ENCODE measurements around the gene NELFB. TPM values are rescaled to one million over a fixed set of nuclear protein-coding genes. Genes with fewer than 3 reads are reported as not detected.

NELFB gene
- total RNA-seq, 2 experiments from 2014 or later: 70.8 to 75.3 TPM

- Mint-ChIP-seq H3K27me3 (no peaks in the 10 kb centered on the region), H3K4me3 (no peak overlapping the region), H3K27ac (no peak overlapping the region), H3K9me3 (ENCODE audit: low read depth) (no peaks in the 10 kb centered on the region), H3K4me1 (peaks cover 6% of the 10 kb centered on the region), H3K36me3 (peaks cover 2% of the 10 kb centered on the region)
- CTCF ChIA-PET: interaction anchor here (0.6 to 1.5 kb wide), 10 partner anchors 9 to 242 kb away, joined by 3 to 7 read pairs (median 3); partner anchors contain the start of gene NRARP
- ATAC-seq (no peak), DNase-seq (no peak)
Measured at GRCh38 chr9:137276473-137277328, 21.6 kb downstream of the NELFB start.

GRCh38 chr9:137277329-137278041 is 22.4 kb downstream of the NELFB start, which contains the start of gene TOR4A:
TSS of gene TOR4A (plus strand) at chr9:137277726. CDS start at chr9:137278690, 964 bp downstream.
- CTCF ChIA-PET: interaction anchor here (0.7 to 1.5 kb wide), 11 partner anchors 9 to 243 kb away, joined by 3 to 7 read pairs (median 3); partner anchors contain the start of genes ANAPC2, NRARP and SSNA1
- peaks cover 1% of the 10 kb centered on the region for H3K27me3 Mint-ChIP-seq
- ATAC-seq (peak; percentile 79), DNase-seq (peak; percentile 73)
- H3K4me3 Mint-ChIP-seq: peak within 1 kb of the TSS; percentile 70
- peak within 1 kb of the TSS; percentile 74 for H3K27ac Mint-ChIP-seq
- peaks cover 2% of the 10 kb centered on the region for H3K36me3 Mint-ChIP-seq
- peaks cover 7% of the 10 kb centered on the region for H3K4me1 Mint-ChIP-seq
- no peaks in the 10 kb centered on the region for H3K9me3 Mint-ChIP-seq (ENCODE audit: low read depth)

- Mint-ChIP-seq H3K27ac (peak overlapping the region; percentile 74), H3K36me3 (peaks cover 2% of the 10 kb centered on the region), H3K4me3 (peak overlapping the region; percentile 70), H3K27me3 (peaks cover 3% of the 10 kb centered on the region), H3K9me3 (ENCODE audit: low read depth) (no peaks in the 10 kb centered on the region), H3K4me1 (peaks cover 9% of the 10 kb centered on the region)
- ATAC-seq: peak; percentile 16
- no peak for DNase-seq
- CTCF ChIA-PET: interaction anchor here (0.7 to 1.5 kb wide), 10 partner anchors 9 to 243 kb away, joined by 3 to 7 read pairs (median 3); partner anchors contain the start of genes ANAPC2, NRARP and SSNA1
Measured at GRCh38 chr9:137278061-137278701, 23.1 kb downstream of the NELFB start.

GRCh38 chr9:137278721-137279711 is 23.9 kb downstream of the NELFB start:
- H3K9me3 Mint-ChIP-seq (ENCODE audit: low read depth): no peaks in the 10 kb centered on the region
- no peak for ATAC-seq
- CTCF ChIA-PET: interaction anchor here (1.1 to 1.8 kb wide), 2 partner anchors 42 to 256 kb away, joined by 3 to 5 read pairs; no protein-coding TSS in a partner anchor
- peaks cover 9% of the 10 kb centered on the region for H3K4me1 Mint-ChIP-seq
- no peak for DNase-seq
- H3K4me3 Mint-ChIP-seq: no peak overlapping the region
- H3K36me3 Mint-ChIP-seq: peaks cover 2% of the 10 kb centered on the region
- no peak overlapping the region for H3K27ac Mint-ChIP-seq
- peaks cover 3% of the 10 kb centered on the region for H3K27me3 Mint-ChIP-seq

GRCh38 chr9:137279741-137280473 is 24.8 kb downstream of the NELFB start:
- CTCF ChIA-PET: interaction anchor here (1.1 to 1.8 kb wide), 3 partner anchors 43 to 255 kb away, joined by 3 to 5 read pairs (median 3); partner anchors contain the start of genes EXD3 and NOXA1
- no peak overlapping the region for H3K4me3 Mint-ChIP-seq
- ATAC-seq: no peak

GRCh38 chr9:137280474-137281344 is 25.6 kb downstream of the NELFB start:
- Mint-ChIP-seq H3K4me3 (no peak overlapping the region), H3K9me3 (ENCODE audit: low read depth) (no peaks in the 10 kb centered on the region), H3K4me1 (peaks cover 9% of the 10 kb centered on the region), H3K36me3 (peaks cover 2% of the 10 kb centered on the region), H3K27me3 (peaks cover 3% of the 10 kb centered on the region), H3K27ac (no peak overlapping the region)
- DNase-seq: no peak
- CTCF ChIA-PET: interaction anchor here (1.1 to 1.8 kb wide), 3 partner anchors 44 to 254 kb away, joined by 3 to 5 read pairs (median 3); partner anchors contain the start of genes EXD3 and NOXA1
- ATAC-seq: no peak

More at GRCh38 chr9:137279741-137280473, 24.8 kb downstream of the NELFB start:
- Mint-ChIP-seq H3K27me3 (peaks cover 3% of the 10 kb centered on the region), H3K9me3 (ENCODE audit: low read depth) (no peaks in the 10 kb centered on the region), H3K27ac (no peak overlapping the region), H3K4me1 (peaks cover 9% of the 10 kb centered on the region), H3K36me3 (peaks cover 2% of the 10 kb centered on the region)
- DNase-seq: no peak

GRCh38 chr9:137281345-137282116 is 26.4 kb downstream of the NELFB start:
- DNase-seq: no peak
- CTCF ChIA-PET: interaction anchor here (1.4 kb wide), 1 partner anchor 20 kb away, joined by 4 read pairs; the partner anchor contains the start of gene NRARP
- H3K4me1 Mint-ChIP-seq: peaks cover 9% of the 10 kb centered on the region
- no peak overlapping the region for H3K27ac Mint-ChIP-seq
- no peak overlapping the region for H3K4me3 Mint-ChIP-seq
- H3K36me3 Mint-ChIP-seq: peaks cover 2% of the 10 kb centered on the region
- no peaks in the 10 kb centered on the region for H3K9me3 Mint-ChIP-seq (ENCODE audit: low read depth)
- ATAC-seq: no peak
- peaks cover 4% of the 10 kb centered on the region for H3K27me3 Mint-ChIP-seq

GRCh38 chr9:137286975-137287383 is 31.9 kb downstream of the NELFB start:
- Mint-ChIP-seq H3K4me3 (no peak overlapping the region), H3K36me3 (no peaks in the 10 kb centered on the region), H3K9me3 (ENCODE audit: low read depth) (no peaks in the 10 kb centered on the region), H3K27me3 (peaks cover 10% of the 10 kb centered on the region), H3K4me1 (peaks cover 3% of the 10 kb centered on the region), H3K27ac (no peak overlapping the region)
- DNase-seq: no peak
- CTCF ChIA-PET: interaction anchor here (0.6 to 2.3 kb wide), 9 partner anchors 10 to 176 kb away, joined by 3 to 10 read pairs (median 4); partner anchors contain the start of genes NRARP and TOR4A
- peak; percentile 67 for ATAC-seq

GRCh38 chr9:137293094-137293481 is 38.0 kb downstream of the NELFB start:
- CTCF ChIA-PET: interaction anchor here (0.6 to 1.5 kb wide), 2 partner anchors 9 to 57 kb away, joined by 3 to 6 read pairs; partner anchors contain the start of gene NRARP
- H3K4me3 Mint-ChIP-seq: no peak overlapping the region
- H3K27ac Mint-ChIP-seq: no peak overlapping the region
- ATAC-seq: no peak
- peaks cover 30% of the 10 kb centered on the region for H3K27me3 Mint-ChIP-seq
- no peaks in the 10 kb centered on the region for H3K36me3 Mint-ChIP-seq
- no peak for DNase-seq
- no peaks in the 10 kb centered on the region for H3K9me3 Mint-ChIP-seq (ENCODE audit: low read depth)
- H3K4me1 Mint-ChIP-seq: peaks cover 6% of the 10 kb centered on the region

- Mint-ChIP-seq H3K27ac (no peak overlapping the region), H3K9me3 (ENCODE audit: low read depth) (no peaks in the 10 kb centered on the region), H3K27me3 (peaks cover 35% of the 10 kb centered on the region)
Measured at GRCh38 chr9:137293482-137294090, 38.5 kb downstream of the NELFB start.

More at GRCh38 chr9:137293482-137294090, 38.5 kb downstream of the NELFB start:
- Mint-ChIP-seq H3K4me1 (peaks cover 6% of the 10 kb centered on the region), H3K36me3 (no peaks in the 10 kb centered on the region), H3K4me3 (no peak overlapping the region)
- DNase-seq (no peak), ATAC-seq (no peak)
- CTCF ChIA-PET: interaction anchor here (0.6 to 1.5 kb wide), 3 partner anchors 9 to 117 kb away, joined by 3 to 6 read pairs (median 3); partner anchors contain the start of gene NRARP

All from activated CD8-positive, alpha-beta memory T cell treated with anti-CD3 and anti-CD28 coated beads, Interleukin-2, amount 10 ng/mL, durations not matched to agents 7 days and 5 days (primary cell).